Suprapubic skin (tissue), 4 donors: ENCODE results near the gene PHTF2. TPM values are rescaled to one million over a fixed set of nuclear protein-coding genes. Genes with fewer than 3 reads are reported as not detected.

Source experiments
- DNase-seq, 2 donors: peaks; one replicate each; pipeline ENCODE4 v3.0.0-alpha.2; 2019; ENCODE audit warnings: low spot score in 2 of 2
- H3K27ac ChIP-seq: fragments of 200-600 bp; sonication (generic); one replicate; pipeline ENCODE4 v1.5.1; 2019
- H3K27me3 ChIP-seq: fragments of 200-600 bp; sonication (generic); one replicate; pipeline ENCODE4 v1.5.1; 2019
- H3K36me3 ChIP-seq: fragments of 200-600 bp; sonication (generic); one replicate; pipeline ENCODE4 v1.5.1; 2019
- H3K4me1 ChIP-seq: fragments of 200-600 bp; sonication (generic); one replicate; pipeline ENCODE4 v1.5.1; 2019
- H3K4me3 ChIP-seq: fragments of 200-600 bp; sonication (generic); one replicate; pipeline ENCODE4 v1.5.1; 2019; ENCODE audit warnings: mild to moderate bottlenecking
- H3K9me3 ChIP-seq: fragments of 200-600 bp; sonication (generic); one replicate; pipeline ENCODE4 v1.5.1; 2019
- EP300 ChIP-seq: sonication (generic); formaldehyde crosslinking; IDR thresholded peaks from one replicate; pipeline ENCODE4 v1.6.1; 2017; ENCODE audit warnings: antibody characterized with exemption
- POLR2A ChIP-seq, 2 donors: fragments of 450-650 bp; IDR thresholded peaks; one replicate each; pipeline ENCODE4 v1.6.1; 2017; ENCODE audit warnings: antibody characterized with exemption in 2 of 2, mild to moderate bottlenecking in 2 of 2, moderate library complexity in 2 of 2
- POLR2AphosphoS5 ChIP-seq, 3 donors: sonication (generic); formaldehyde crosslinking; IDR thresholded peaks; one replicate each; pipeline ENCODE4 v1.6.1; 2017; ENCODE audit warnings: antibody characterized with exemption in 3 of 3
- WGBS: methylation state at CpG from one replicate; pipeline ENCODE4 v1.1.5; 2018; 5-methylcytosine and 5-hydroxymethylcytosine counted together
- total RNA-seq, 4 donors: library from RNA; depleted of rRNA; stranded (reverse); fragments of >200 nt; gene quantifications; one replicate each; pipeline ENCODE4 v1.1.0, GENCODE V29; 2016
- TF ChIP-seq, protein P1 (sequence below), 2 donors: fragments of 200-600 bp in 1 of 2; fragments of 450-650 bp in 1 of 2; sonication (generic) in 1 of 2; IDR thresholded peaks; one replicate each; pipeline ENCODE4 v1.5.1; 2016 to 2019; ENCODE audit warnings: antibody characterized with exemption in 2 of 2, mild to moderate bottlenecking in 1 of 2, moderate library complexity in 1 of 2

Gene PHTF2
- total RNA-seq, 4 donors from 2014 or later, result 9.6 to 33.7 (median 15.7) TPM

GRCh38 chr7:77811516-77812289, 13.1 kb downstream of the PHTF2 start:
- whole genome bisulfite sequencing, result 94% methylated on average over 2 of the region's 2 CpGs
- Histone ChIP-seq H3K27ac (no peak overlapping the region), H3K9me3 (peaks cover 6% of the 10 kb centered on the region), H3K27me3 (no peaks in the 10 kb centered on the region), H3K4me1 (no peaks in the 10 kb centered on the region), H3K36me3 (no peaks in the 10 kb centered on the region), H3K4me3 (no peak overlapping the region)
- DNase-seq, result no peak
- TF ChIP-seq POLR2A (IDR thresholded peaks at IDR 0.05) (no peak), POLR2AphosphoS5 (IDR thresholded peaks at IDR 0.05) (no peak)
- TF ChIP-seq, protein P1, sequence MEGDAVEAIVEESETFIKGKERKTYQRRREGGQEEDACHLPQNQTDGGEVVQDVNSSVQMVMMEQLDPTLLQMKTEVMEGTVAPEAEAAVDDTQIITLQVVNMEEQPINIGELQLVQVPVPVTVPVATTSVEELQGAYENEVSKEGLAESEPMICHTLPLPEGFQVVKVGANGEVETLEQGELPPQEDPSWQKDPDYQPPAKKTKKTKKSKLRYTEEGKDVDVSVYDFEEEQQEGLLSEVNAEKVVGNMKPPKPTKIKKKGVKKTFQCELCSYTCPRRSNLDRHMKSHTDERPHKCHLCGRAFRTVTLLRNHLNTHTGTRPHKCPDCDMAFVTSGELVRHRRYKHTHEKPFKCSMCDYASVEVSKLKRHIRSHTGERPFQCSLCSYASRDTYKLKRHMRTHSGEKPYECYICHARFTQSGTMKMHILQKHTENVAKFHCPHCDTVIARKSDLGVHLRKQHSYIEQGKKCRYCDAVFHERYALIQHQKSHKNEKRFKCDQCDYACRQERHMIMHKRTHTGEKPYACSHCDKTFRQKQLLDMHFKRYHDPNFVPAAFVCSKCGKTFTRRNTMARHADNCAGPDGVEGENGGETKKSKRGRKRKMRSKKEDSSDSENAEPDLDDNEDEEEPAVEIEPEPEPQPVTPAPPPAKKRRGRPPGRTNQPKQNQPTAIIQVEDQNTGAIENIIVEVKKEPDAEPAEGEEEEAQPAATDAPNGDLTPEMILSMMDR (IDR thresholded peaks at IDR 0.05), result no peak

DNA sequence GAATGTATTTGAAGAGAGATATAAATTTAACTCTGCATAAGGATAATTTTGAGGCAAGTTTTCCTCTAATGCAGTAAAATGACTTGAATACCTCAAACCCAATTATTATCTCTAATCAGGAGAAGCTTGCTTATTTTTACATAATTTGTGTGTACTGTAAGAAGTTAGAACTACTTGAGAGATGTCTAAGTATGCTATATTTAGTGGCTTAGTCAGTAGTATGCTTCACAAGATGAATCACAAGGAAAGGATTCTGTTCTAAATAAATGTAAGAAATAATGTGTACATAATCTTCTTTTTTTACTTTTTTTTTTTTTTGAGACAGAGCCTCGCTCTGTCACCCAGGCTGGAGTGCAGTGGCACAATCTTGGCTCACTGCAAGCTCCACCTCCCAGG, 13.7 kb downstream of the PHTF2 start:
- H3K4me3 ChIP-seq, result no peak overlapping the region
- peaks cover 6% of the 10 kb centered on the region for H3K9me3 ChIP-seq
- WGBS, result 94% methylated on average over 1 of the region's 1 CpG
- no peak for TF ChIP-seq EP300
- TF ChIP-seq POLR2A (IDR thresholded peaks at IDR 0.05), result no peak
- TF ChIP-seq, protein P1 (IDR thresholded peaks at IDR 0.05), result no peak
- TF ChIP-seq POLR2AphosphoS5 (IDR thresholded peaks at IDR 0.05), result no peak
- DNase-seq, result no peak
- no peaks in the 10 kb centered on the region for H3K27me3 ChIP-seq
- no peaks in the 10 kb centered on the region for H3K4me1 ChIP-seq
- H3K36me3 ChIP-seq, result no peaks in the 10 kb centered on the region
- no peak overlapping the region for H3K27ac ChIP-seq

DNA sequence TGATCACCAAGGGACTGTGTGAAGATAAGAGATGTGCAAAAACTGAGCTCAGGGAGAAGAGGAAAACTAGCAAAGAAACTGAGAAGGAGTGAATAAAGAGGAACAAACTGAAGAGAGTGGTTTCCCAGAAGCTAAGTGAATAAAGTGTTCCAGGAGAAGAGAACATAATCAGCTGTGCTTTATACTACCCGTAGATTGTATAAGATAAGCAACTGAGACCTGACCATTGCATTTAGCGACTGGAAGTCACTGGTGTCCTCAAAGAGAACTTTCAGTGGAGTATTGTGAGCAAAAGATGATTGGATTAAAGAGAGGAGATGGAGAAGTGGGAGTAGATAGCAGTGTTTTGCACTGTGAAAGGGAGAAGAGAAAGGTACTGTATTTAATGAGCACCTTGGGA, 14.6 kb downstream of the PHTF2 start:
- DNase-seq, result no peak
- WGBS, result 80% methylated on average over 2 of the region's 2 CpGs
- peaks cover 6% of the 10 kb centered on the region for H3K9me3 ChIP-seq
- H3K4me3 ChIP-seq, result no peak overlapping the region
- no peaks in the 10 kb centered on the region for H3K27me3 ChIP-seq
- TF ChIP-seq EP300, result no peak
- TF ChIP-seq, protein P1 (IDR thresholded peaks at IDR 0.05), result no peak
- no peak for TF ChIP-seq POLR2A (IDR thresholded peaks at IDR 0.05)
- TF ChIP-seq POLR2AphosphoS5 (IDR thresholded peaks at IDR 0.05), result no peak
- H3K27ac ChIP-seq, result no peak overlapping the region
- no peaks in the 10 kb centered on the region for H3K36me3 ChIP-seq
- no peaks in the 10 kb centered on the region for H3K4me1 ChIP-seq

DNA sequence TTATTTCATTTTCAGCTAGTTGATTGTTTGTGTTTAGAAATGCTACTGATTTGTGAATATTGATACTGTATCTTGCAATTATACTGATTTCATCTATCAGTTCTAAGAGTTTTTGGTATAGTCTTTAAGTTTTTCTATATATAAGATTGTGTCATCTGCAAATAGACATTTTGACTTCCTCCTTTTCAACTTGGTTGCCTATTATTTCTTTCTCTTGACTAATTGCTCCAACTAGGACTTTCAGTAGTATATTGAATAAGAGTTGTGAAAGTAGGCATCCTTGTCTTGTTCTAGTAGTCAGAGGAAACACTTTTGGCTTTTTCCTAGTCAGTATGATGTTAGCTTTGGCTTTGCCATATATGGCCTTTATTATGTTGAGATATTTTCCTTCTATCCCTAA, 20.4 kb downstream of the PHTF2 start:
- peaks cover 5% of the 10 kb centered on the region for H3K36me3 ChIP-seq
- DNase-seq, result no peak
- peaks cover 30% of the 10 kb centered on the region for H3K9me3 ChIP-seq
- no peaks in the 10 kb centered on the region for H3K27me3 ChIP-seq
- H3K4me1 ChIP-seq, result no peaks in the 10 kb centered on the region
- TF ChIP-seq, protein P1 (IDR thresholded peaks at IDR 0.05), result no peak
- no peak for TF ChIP-seq POLR2A (IDR thresholded peaks at IDR 0.05)
- TF ChIP-seq POLR2AphosphoS5 (IDR thresholded peaks at IDR 0.05), result no peak
- no peak for TF ChIP-seq EP300
- H3K27ac ChIP-seq, result no peak overlapping the region
- H3K4me3 ChIP-seq, result no peak overlapping the region

GRCh38 chr7:77820967-77821366, 22.4 kb downstream of the PHTF2 start:
- no peaks in the 10 kb centered on the region for H3K27me3 ChIP-seq
- H3K9me3 ChIP-seq, result peaks cover 30% of the 10 kb centered on the region
- TF ChIP-seq, protein P1 (IDR thresholded peaks at IDR 0.05), result no peak
- TF ChIP-seq EP300 (no peak), POLR2AphosphoS5 (IDR thresholded peaks at IDR 0.05) (no peak), POLR2A (IDR thresholded peaks at IDR 0.05) (no peak)
- no peak overlapping the region for H3K4me3 ChIP-seq
- 100% methylated on average over 2 of the region's 2 CpGs for WGBS
- H3K4me1 ChIP-seq, result no peaks in the 10 kb centered on the region
- H3K27ac ChIP-seq, result no peak overlapping the region
- H3K36me3 ChIP-seq, result peaks cover 5% of the 10 kb centered on the region
- DNase-seq, result no peak
